GM10266 (cell line): Measurements from ENCODE around the gene MYRIP.

Experiments used
- DNase-seq: peaks from one replicate; pipeline ENCODE4 v3.0.0; 2012; ENCODE audit errors: extremely low spot score
- TF ChIP-seq, protein P1 (sequence below): IDR thresholded peaks from 2 replicates; pipeline ENCODE4 v1.5.1; 2012; ENCODE audit warnings: mild to moderate bottlenecking, low read depth; ENCODE audit not compliant: control insufficient read depth, insufficient read depth; ENCODE audit errors: missing control alignments

MYRIP gene

DNA sequence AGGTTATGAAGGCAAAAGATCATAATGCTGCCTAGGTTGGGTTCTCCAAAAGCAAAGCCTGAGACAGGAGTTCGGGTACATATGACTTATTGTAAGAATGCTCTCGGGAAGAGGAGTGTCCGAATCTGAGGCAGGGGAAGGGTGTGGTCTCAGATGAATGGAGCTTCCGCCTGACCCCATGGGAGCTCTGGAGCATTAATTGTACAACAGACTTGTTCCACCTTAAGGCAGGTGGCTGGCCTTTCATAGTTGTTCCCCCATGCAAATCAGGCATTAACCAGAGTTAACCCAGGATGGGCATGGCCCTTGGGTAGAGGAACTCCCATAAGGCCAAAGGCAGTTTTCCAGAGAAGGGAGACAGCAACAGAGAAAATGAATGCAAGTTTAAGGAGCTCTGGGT, 170.6 kb downstream of the MYRIP start:
- no peak for DNase-seq
- TF ChIP-seq, protein P1, sequence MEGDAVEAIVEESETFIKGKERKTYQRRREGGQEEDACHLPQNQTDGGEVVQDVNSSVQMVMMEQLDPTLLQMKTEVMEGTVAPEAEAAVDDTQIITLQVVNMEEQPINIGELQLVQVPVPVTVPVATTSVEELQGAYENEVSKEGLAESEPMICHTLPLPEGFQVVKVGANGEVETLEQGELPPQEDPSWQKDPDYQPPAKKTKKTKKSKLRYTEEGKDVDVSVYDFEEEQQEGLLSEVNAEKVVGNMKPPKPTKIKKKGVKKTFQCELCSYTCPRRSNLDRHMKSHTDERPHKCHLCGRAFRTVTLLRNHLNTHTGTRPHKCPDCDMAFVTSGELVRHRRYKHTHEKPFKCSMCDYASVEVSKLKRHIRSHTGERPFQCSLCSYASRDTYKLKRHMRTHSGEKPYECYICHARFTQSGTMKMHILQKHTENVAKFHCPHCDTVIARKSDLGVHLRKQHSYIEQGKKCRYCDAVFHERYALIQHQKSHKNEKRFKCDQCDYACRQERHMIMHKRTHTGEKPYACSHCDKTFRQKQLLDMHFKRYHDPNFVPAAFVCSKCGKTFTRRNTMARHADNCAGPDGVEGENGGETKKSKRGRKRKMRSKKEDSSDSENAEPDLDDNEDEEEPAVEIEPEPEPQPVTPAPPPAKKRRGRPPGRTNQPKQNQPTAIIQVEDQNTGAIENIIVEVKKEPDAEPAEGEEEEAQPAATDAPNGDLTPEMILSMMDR, result no peak

DNA sequence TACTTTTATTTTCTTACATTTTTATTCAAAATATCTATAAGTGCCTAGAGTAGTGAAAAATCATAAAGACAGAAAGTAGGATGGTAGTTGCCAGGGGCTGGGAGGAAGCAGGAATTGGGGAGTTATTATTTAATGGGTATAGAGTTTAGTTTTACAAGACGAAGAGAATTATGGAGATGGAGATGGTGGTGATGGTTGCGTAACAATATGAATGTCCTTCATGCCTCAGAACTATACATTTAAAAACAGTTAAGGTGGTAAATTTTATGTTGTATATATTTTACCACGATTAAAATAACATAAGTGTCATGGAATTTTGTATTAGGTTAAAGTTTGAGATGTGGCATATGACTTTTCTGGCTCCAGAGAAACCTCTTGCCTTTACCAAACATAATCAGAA, 171.4 kb downstream of the MYRIP start:
- TF ChIP-seq, protein P1, result no peak

DNA sequence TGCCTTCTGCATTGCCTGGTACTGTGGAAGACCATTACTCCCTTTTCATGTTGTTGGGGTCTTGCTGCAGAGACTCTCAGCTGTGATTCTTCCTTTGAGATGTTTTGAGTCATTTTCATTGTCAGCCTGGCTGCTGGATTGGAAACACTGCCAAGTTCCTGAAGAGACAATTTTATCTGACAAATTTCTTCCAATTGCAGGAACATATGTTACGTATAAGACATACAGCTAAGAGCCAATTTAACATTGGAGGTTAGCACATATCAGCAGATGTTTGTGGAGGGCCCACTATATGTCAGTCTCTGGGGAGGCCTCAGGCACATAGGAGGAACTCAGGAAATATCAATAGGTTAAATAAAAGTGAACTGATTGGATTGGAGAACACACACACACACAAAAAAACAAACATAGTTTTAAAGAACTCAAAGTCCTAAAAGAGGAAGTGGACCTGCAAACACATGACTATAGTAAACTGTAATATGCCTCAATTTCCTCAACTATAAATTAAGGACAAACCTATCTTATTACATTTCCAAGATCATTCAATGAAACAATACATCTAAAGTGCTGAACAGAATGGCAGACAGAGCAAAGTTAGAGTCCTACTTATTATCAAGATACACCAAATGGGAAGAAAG, 172.3 kb downstream of the MYRIP start:
- DNase-seq, result no peak
- TF ChIP-seq, protein P1, result no peak

More for the DNA sequence above, 171.4 kb downstream of the MYRIP start:
- no peak for DNase-seq

DNA sequence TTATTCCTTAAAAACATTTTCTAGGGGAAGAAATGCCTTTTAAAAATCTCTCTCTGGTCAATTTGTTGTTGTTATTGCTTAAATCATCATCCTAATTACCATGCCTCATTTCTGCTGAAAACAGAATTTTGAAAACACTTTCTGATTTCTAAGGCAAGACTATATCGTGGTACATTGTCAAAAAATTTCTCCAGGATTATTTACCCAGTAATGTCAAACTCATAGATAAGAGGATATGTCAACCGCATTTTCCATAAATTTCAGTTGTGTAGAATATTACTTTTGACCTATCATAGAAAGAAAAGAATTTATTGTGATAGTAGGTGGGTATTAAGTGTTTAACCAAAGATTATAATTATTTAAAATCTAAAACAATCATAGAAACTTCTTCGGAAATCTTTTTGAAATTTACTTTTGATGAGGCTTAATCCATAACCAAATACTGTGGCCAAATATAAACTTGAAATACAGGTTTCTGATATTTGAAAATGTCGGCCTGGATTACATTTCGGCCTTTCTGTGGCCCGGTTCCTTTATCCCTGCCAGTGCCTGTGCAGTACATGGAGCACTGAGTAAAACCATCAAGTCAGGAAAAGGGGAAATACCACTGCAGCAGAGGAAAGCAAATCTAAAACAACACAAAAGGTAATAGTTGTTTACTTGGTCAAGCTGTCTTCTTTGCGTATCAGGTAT, 173.4 kb downstream of the MYRIP start:
- TF ChIP-seq, protein P1, result no peak
- no peak for DNase-seq

DNA sequence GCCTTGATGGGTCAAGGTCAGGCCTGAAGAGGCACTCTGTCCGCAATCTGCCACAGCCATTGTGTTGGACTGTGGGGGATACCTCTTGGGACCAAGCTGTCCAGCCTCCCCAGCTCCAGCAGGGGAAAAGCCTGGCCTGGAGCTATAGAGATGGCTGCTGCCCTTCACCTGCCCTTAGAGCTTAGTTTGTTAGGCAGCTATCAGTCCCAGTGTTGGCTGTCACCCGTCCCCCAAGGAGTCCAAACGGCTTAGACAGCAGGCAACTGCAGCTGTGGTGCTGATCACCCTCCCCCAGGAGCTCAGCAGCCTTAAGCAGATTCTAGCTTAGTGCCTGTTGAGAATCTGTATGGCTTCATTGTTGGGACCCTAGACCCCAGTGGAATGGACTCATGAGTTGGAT, 180.3 kb downstream of the MYRIP start:
- DNase-seq, result no peak
- TF ChIP-seq, protein P1, result no peak

DNA sequence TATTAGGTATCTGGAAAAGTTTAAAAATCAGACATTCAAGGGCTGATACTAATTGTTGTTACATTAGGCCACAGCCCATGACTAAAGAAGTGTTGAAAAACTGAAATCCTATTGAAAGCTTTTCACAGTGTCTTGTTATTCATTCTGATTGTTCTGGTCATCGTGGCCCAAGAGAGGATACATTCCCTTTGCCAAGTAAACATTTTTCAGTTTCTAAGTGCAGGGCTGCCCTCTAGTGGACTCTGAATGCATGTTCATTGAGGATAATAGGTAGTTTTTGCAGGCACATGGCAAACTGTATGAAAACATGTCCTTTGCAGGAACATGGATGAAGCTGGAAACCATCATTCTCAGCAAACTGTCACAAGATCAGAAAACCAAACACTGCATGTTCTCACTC, 181.1 kb downstream of the MYRIP start:
- TF ChIP-seq, protein P1, result peak; percentile 55
- DNase-seq, result peak; percentile 31

DNA sequence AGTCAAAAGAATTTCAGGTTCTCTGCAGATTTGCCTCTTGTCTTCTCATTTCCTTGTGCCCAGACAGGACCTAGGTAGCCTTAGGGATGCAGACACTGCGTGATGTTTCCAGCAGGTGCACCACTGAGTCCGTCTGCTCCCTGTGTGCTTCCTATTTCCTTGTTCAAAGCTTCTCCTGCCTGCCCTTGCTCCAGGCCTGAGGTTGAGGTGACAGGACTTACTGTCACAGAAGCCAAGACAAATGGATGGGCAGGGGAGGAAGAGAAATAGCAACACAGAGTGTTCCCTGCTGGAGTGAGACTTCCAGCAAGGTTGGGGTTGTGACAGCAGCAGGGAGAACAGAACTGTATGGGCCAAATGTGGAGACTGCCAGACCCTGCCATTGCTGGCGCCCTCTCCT, 199.4 kb downstream of the MYRIP start:
- DNase-seq, result no peak
- TF ChIP-seq, protein P1, result no peak
